CD4-positive, alpha-beta T cell treated with Interferon alpha-2 for 1 hour (primary cell): ENCODE results near the gene ZNF777.
"Not testable (repeated sequence)": the region's sequence is repeated elsewhere in the genome, so short reads cannot be mapped to it uniquely, and the experiment has no call there.

Source experiments
- DNase-seq, 2 donors: peaks; one replicate each; pipeline ENCODE4 v3.0.0-alpha.2; 2020 to 2022

Gene ZNF777

GRCh38 chr7:149460493-149461277 is at the start of gene ZNF777:
TSS of gene ZNF777 (minus strand) at chr7:149461062. CDS start at chr7:149456022, 5,040 bp downstream.
- peak; percentile 83 to 87 for DNase-seq

- DNase-seq = no peak
Observed at GRCh38 chr7:149510248-149510647, 49.4 kb upstream of the ZNF777 start.

GRCh38 chr7:149509774-149510173 is 48.9 kb upstream of the ZNF777 start:
- no peak for DNase-seq

- no peak for DNase-seq
Observed at GRCh38 chr7:149505551-149505950, 44.7 kb upstream of the ZNF777 start.

GRCh38 chr7:149501651-149502050 is 40.8 kb upstream of the ZNF777 start:
- DNase-seq = no peak

- no peak for DNase-seq
Observed at GRCh38 chr7:149500910-149501309, 40.0 kb upstream of the ZNF777 start.

- DNase-seq = peak in 1 of 2 donors; percentile 16
Observed at GRCh38 chr7:149500201-149500600, 39.3 kb upstream of the ZNF777 start.

- DNase-seq = no peak
Observed at GRCh38 chr7:149498811-149499210, 37.9 kb upstream of the ZNF777 start.

GRCh38 chr7:149497467-149498261 is 36.8 kb upstream of the ZNF777 start, which contains the start of gene ZNF746:
TSS of gene ZNF746 (minus strand) at chr7:149497809. CDS start at chr7:149497536, 273 bp downstream.
- peak; percentile 79 to 87 for DNase-seq

GRCh38 chr7:149496642-149497391 is 36.0 kb upstream of the ZNF777 start:
- peak; percentile 38 to 56 for DNase-seq

GRCh38 chr7:149495785-149496641 is 35.2 kb upstream of the ZNF777 start:
- DNase-seq = no peak

GRCh38 chr7:149494738-149495368 is 34.0 kb upstream of the ZNF777 start:
- peak in 1 of 2 donors; percentile 18 for DNase-seq

- not testable (repeated sequence) for DNase-seq
Observed at GRCh38 chr7:149493975-149494374, 33.1 kb upstream of the ZNF777 start.

GRCh38 chr7:149493366-149493765 is 32.5 kb upstream of the ZNF777 start:
- no peak for DNase-seq

- DNase-seq = no peak
Observed at GRCh38 chr7:149490083-149490760, 29.4 kb upstream of the ZNF777 start.

- DNase-seq = no peak
Observed at GRCh38 chr7:149489391-149490024, 28.6 kb upstream of the ZNF777 start.

- no peak for DNase-seq
Observed at GRCh38 chr7:149479568-149479967, 18.7 kb upstream of the ZNF777 start.

GRCh38 chr7:149478754-149479153 is 17.9 kb upstream of the ZNF777 start:
- no peak for DNase-seq

GRCh38 chr7:149477494-149478443 is 16.9 kb upstream of the ZNF777 start:
- no peak for DNase-seq
